ENCODE results near the gene APLNR. TPM values are rescaled to one million over a fixed set of nuclear protein-coding genes. Genes with fewer than 3 reads are reported as not detected.

Gene APLNR
- total RNA-seq, 1 experiment from 2014 or later, result 0.39 TPM

DNA sequence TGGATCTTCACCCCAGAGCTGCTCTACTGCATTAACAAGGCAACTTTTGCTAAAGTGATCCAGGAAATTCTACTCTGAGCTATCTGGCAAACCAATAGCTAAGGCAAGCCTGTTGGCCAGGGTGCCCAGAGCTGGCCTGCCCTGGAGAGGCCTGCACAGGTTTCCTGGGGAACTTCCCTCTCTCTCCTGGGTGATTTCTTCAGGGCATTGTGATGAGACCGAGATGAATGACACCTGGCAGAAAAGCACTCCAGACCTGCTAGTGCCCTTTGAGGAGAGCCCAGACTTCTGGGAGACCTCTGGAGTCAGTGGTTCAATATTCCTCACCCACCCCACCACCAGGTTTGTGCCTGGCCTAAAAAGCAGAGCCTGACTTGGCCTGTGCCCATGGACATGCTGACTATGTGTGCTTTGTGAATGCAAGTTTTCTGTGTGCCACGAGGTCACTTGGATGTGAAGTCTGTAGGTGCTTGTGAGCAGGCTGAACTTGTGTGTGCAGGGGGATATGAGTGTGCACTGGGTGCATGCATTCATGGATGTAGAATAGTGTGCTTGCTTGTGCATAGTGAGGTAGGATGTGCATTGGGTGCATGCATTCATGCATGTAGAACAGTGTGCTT is 4.4 kb upstream of the APLNR start:
- Mint-ChIP-seq H3K36me3 (ENCODE audit: insufficient read depth in 1 of 3, low read depth in 3 of 3) (no peaks in the 10 kb centered on the region), H3K27me3 (ENCODE audit: low read depth) (no peaks in the 10 kb centered on the region), H3K9me3 (no peaks in the 10 kb centered on the region; a peak in 2 of 5 replicates), H3K27ac (no peak overlapping the region; a peak in 1 of 7 replicates), H3K4me3 (no peak overlapping the region), H3K4me1 (peaks cover 30 to 33% of the 10 kb centered on the region in 2 experiments)
- Histone ChIP-seq H4K8ac (replicated peaks; ENCODE audit: insufficient read length, low read depth, low read length) (no peak overlapping the region), H4K5ac (ENCODE audit: insufficient read length, low read depth, low read length) (no peak overlapping the region), H2AFZ (ENCODE audit: low read length) (no peak overlapping the region), H3K27ac (ENCODE audit: insufficient read length, low read depth, low read length) (no peak overlapping the region), H2AK5ac (ENCODE audit: insufficient read length, low read length) (no peak overlapping the region), H2BK5ac (ENCODE audit: insufficient read length, low read length) (no peak overlapping the region), H3K9ac (ENCODE audit: extremely low read depth, insufficient read length, low read length) (no peak overlapping the region), H4K91ac (ENCODE audit: insufficient read length, low read depth, low read length) (no peak overlapping the region), H3K18ac (ENCODE audit: insufficient read length, low read depth, low read length) (no peak overlapping the region), H2BK12ac (ENCODE audit: insufficient read length, low read depth, low read length) (no peak overlapping the region), H3K23me2 (ENCODE audit: insufficient read length, low read depth, low read length, poor library complexity, severe bottlenecking) (no peaks in the 10 kb centered on the region), H2BK15ac (ENCODE audit: low read depth, low read length) (no peak overlapping the region), H4K20me1 (ENCODE audit: control insufficient read depth, insufficient read depth, insufficient read length) (no peaks in the 10 kb centered on the region), H3K23ac (ENCODE audit: insufficient read length, low read depth, low read length) (no peak overlapping the region), H3K79me2 (ENCODE audit: insufficient read depth, low read length) (no peaks in the 10 kb centered on the region), H3K9me3 (ENCODE audit: control insufficient read depth, low read depth, low read length) (no peaks in the 10 kb centered on the region), H3K79me1 (ENCODE audit: insufficient read depth, low read depth, low read length, poor library complexity, severe bottlenecking) (no peaks in the 10 kb centered on the region), H3K27me3 (ENCODE audit: insufficient read depth, low read length) (no peaks in the 10 kb centered on the region), H3K14ac (ENCODE audit: insufficient read depth, low read length) (no peak overlapping the region), H3K4me2 (ENCODE audit: insufficient read depth, insufficient read length, low read length) (no peak overlapping the region), H2BK120ac (ENCODE audit: low read depth, low read length, poor library complexity, severe bottlenecking) (no peak overlapping the region), H3K56ac (ENCODE audit: insufficient read length, low read depth, low read length) (no peak overlapping the region), H3K4me1 (ENCODE audit: insufficient read depth, low read length) (peaks cover 11% of the 10 kb centered on the region; the same call in 1 of the 2 replicates), H2BK20ac (ENCODE audit: low read depth, low read length, poor library complexity, severe bottlenecking) (no peak overlapping the region), H3K4ac (ENCODE audit: low read depth, low read length) (no peak overlapping the region), H3T11ph (ENCODE audit: low read length) (no peak overlapping the region)
- no peak for DNase-seq
- TF ChIP-seq, protein P1, sequence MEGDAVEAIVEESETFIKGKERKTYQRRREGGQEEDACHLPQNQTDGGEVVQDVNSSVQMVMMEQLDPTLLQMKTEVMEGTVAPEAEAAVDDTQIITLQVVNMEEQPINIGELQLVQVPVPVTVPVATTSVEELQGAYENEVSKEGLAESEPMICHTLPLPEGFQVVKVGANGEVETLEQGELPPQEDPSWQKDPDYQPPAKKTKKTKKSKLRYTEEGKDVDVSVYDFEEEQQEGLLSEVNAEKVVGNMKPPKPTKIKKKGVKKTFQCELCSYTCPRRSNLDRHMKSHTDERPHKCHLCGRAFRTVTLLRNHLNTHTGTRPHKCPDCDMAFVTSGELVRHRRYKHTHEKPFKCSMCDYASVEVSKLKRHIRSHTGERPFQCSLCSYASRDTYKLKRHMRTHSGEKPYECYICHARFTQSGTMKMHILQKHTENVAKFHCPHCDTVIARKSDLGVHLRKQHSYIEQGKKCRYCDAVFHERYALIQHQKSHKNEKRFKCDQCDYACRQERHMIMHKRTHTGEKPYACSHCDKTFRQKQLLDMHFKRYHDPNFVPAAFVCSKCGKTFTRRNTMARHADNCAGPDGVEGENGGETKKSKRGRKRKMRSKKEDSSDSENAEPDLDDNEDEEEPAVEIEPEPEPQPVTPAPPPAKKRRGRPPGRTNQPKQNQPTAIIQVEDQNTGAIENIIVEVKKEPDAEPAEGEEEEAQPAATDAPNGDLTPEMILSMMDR (conservative IDR thresholded peaks at IDR 0.05), result no peak
- WGBS (ENCODE audit: extremely low coverage, insufficient read length, low lambda C conversion rate), result no CpG with 5 or more reads among the region's 2 CpGs
